Nephron (organoid): Measurements from ENCODE around the gene CSNK2B.

Source experiments
- H3K27ac Mint-ChIP-seq, 3 experiments: 2 replicates each; pipeline ENCODE4 v1.8.0; 2020; ENCODE audit warnings: mixed read lengths in 3 of 3, mild to moderate bottlenecking in 2 of 3, moderate library complexity in 1 of 3
- H3K27me3 Mint-ChIP-seq: 2 replicates; pipeline ENCODE4 v1.8.0; 2021; ENCODE audit warnings: low read depth, mild to moderate bottlenecking, moderate library complexity, mixed read lengths
- H3K36me3 Mint-ChIP-seq: 2 replicates; pipeline ENCODE4 v1.8.0; 2020; ENCODE audit warnings: low read depth, mixed read lengths
- H3K4me1 Mint-ChIP-seq: 2 replicates; pipeline ENCODE4 v1.8.0; 2020; ENCODE audit warnings: mixed read lengths
- H3K4me3 Mint-ChIP-seq, 3 experiments: 2 replicates each; pipeline ENCODE4 v1.8.0; 2020; ENCODE audit warnings: mild to moderate bottlenecking in 3 of 3, mixed read lengths in 3 of 3, moderate library complexity in 2 of 3
- H3K9me3 Mint-ChIP-seq: 2 replicates; pipeline ENCODE4 v1.8.0; 2020; ENCODE audit warnings: mixed read lengths
- TF ChIP-seq, protein P1 (sequence below), 3 experiments: fragments of 200-600 bp; sonication (generic); IDR thresholded peaks; one replicate each; pipeline ENCODE4 v1.5.0; 2021; ENCODE audit warnings: antibody characterized with exemption in 3 of 3; ENCODE audit not compliant: unreplicated experiment in 3 of 3

CSNK2B gene

DNA sequence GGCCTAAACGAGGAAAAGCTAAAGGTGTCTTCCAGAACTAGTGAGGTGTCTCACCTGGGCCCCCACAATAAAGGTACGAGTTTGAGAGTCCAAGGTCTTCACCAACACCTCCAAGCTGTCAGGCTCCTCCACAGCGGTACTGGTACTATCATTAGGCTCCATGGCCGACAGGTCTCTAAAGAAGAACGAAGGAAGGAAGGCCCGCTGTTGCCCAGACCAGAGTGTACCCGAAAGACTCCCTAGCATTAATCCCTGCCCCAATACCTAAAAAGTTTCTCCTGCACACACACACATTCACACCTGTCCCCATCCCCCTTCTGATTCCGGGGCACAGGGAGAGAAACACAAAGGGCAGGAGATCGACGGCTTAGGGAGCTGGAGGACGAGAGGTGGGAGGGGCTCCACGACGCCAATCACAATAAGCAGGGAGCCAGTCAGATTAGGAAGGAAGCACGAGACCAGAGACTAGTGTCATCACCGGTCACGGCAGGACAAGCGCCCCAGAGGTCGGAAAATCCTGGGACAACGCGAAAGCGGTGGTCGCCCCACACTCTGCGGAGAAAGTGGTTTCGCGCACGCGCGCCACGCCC, 14.2 kb upstream of the CSNK2B start:
- Mint-ChIP-seq H3K27ac (peak overlapping the region; percentile 100), H3K36me3 (peaks cover 55% of the 10 kb centered on the region), H3K27me3 (no peaks in the 10 kb centered on the region), H3K4me3 (peak overlapping the region; percentile 91 to 93 (median 93)), H3K4me1 (peaks cover 43% of the 10 kb centered on the region), H3K9me3 (no peaks in the 10 kb centered on the region)
- TF ChIP-seq, protein P1, sequence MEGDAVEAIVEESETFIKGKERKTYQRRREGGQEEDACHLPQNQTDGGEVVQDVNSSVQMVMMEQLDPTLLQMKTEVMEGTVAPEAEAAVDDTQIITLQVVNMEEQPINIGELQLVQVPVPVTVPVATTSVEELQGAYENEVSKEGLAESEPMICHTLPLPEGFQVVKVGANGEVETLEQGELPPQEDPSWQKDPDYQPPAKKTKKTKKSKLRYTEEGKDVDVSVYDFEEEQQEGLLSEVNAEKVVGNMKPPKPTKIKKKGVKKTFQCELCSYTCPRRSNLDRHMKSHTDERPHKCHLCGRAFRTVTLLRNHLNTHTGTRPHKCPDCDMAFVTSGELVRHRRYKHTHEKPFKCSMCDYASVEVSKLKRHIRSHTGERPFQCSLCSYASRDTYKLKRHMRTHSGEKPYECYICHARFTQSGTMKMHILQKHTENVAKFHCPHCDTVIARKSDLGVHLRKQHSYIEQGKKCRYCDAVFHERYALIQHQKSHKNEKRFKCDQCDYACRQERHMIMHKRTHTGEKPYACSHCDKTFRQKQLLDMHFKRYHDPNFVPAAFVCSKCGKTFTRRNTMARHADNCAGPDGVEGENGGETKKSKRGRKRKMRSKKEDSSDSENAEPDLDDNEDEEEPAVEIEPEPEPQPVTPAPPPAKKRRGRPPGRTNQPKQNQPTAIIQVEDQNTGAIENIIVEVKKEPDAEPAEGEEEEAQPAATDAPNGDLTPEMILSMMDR (IDR thresholded peaks at IDR 0.05; ENCODE audit: unreplicated experiment in 3 of 3) = no peak

DNA sequence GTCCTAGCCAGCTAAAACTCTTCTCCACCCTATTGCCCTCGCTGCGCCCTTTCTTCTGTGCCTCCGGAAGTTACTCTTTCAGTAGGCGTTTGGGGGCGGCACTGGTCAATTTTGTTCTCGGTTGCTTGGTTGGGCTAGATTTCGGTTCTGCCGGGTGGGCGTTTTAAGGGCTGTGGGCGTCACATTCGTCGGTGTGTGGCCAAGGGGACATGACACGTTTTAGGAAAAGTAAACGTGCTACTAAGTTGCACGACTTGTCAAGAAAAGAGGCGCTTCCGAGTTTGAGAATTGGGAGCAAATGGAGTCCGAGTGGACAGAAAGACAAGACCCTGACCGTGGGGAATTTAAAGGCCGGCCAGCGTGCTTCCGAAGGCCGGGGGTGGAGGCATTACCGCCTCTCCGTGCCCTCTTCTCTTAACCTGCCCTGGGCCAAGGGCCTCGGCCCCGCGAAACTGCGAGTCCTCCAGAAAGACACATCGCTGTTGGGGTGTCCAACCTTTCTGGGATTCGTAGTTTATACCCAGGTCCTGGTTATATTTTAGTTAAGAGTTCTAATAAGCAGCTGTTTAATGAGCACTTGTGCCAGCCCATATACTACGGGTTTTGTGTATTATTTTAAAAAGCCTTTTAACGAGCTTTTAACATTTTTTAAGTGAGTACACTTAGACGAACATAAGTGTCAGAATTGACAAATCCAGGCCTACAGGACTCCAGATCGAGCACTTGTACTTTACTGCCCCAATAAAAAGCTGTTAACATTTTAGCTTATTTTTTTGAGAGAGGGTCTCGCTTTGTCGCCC, 12.8 kb upstream of the CSNK2B start:
- Mint-ChIP-seq H3K4me1 (peaks cover 50% of the 10 kb centered on the region), H3K27ac (peak overlapping the region; percentile 100), H3K9me3 (no peaks in the 10 kb centered on the region), H3K4me3 (peak overlapping the region; percentile 91 to 93 (median 93)), H3K27me3 (no peaks in the 10 kb centered on the region), H3K36me3 (peaks cover 43% of the 10 kb centered on the region)
- TF ChIP-seq, protein P1 (IDR thresholded peaks at IDR 0.05; ENCODE audit: unreplicated experiment in 3 of 3) = no peak

DNA sequence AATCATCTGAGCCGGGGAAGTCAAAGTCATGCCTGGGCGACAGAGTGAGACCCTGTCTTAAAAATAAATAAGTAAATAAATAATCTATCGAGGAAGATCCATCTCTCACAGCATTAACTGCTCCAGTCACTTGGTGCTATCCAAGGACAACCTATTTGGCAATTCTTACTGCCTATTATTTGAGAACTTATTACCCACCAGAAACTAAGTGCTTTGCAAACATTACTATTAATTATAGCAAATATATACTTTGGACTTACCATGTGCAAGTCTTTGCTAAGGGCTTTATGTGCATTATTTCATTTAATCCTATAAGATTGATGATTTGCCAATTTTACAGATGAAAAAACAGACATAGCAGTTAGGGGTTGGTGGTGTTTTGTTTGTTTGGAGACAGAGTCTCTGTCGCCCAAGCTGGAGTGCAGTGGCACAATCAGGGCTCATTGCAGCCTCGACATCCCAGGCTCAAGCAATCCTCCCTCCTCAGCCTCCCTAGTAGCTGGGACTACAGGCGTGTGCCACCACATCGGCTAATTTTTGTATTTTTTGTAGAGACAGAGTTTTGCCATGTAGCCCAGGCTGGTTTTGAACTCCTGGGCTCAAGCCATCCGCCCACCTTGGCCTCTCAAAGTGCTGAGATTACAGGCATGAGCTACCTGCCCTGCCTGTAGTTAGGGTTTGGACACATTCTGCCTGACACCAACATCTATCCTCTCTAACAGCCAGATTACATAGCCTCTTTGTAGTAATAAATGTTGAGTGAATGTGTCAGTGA, 11.1 kb upstream of the CSNK2B start:
- Mint-ChIP-seq H3K4me1 (peaks cover 61% of the 10 kb centered on the region), H3K9me3 (no peaks in the 10 kb centered on the region), H3K27ac (peak overlapping the region; percentile 20 to 92 (median 75)), H3K4me3 (peak overlapping the region; percentile 64 to 76 (median 68)), H3K36me3 (peaks cover 27% of the 10 kb centered on the region), H3K27me3 (no peaks in the 10 kb centered on the region)
- TF ChIP-seq, protein P1 (IDR thresholded peaks at IDR 0.05; ENCODE audit: unreplicated experiment in 3 of 3) = no peak

DNA sequence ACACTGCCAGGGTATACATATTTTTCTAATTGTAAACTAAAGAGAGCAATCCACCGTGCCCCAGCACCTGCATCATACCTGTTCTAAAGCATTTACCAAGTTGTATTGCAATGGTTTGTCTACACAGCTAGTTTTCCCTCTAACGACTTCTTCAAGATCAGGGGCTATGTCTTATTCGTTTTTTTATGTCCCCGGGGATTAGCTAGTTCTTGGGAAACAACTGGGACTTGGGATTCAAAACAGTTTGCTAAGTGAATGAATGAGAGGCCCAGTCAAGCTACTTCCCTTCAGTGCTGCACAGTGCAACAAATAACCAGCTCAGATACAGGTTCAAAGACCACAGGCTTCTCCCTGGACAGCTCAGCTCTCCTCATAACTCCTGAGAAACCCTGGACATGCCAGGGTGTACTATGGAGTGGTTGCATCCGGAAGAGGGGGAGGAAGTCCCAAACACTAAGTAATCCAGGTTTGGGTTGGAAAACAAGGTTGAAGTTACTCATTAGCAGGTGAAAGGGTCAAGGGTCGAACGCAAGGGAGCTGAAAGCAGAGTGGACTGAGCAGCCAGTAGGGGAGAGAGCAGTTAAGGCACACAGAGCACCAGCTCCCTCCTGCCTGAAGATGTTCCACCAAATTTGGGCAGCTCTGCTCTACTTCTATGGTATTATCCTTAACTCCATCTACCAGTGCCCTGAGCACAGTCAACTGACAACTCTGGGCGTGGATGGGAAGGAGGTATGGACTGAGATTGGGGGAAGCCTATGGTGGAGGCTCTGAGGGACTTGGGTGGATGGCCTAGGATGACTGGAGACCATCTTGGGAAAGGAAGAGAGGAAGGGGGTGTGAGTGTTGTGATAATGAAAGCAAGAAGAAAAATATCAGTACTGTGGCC, 10.3 kb upstream of the CSNK2B start, which contains the start of gene APOM:
Gene APOM, plus strand, starts transcription at position 546 of the 889 bp plus-strand sequence. Its CDS starts 73 bp downstream, at position 619.
- Mint-ChIP-seq H3K4me1 (peaks cover 62% of the 10 kb centered on the region), H3K4me3 (peak within 1 kb of the TSS; percentile 64 to 76 (median 68)), H3K27ac (peak within 1 kb of the TSS; percentile 20 to 92 (median 75)), H3K27me3 (no peaks in the 10 kb centered on the region), H3K36me3 (peaks cover 22% of the 10 kb centered on the region), H3K9me3 (no peaks in the 10 kb centered on the region)
- TF ChIP-seq, protein P1 (IDR thresholded peaks at IDR 0.05; ENCODE audit: unreplicated experiment in 3 of 3) = no peak

DNA sequence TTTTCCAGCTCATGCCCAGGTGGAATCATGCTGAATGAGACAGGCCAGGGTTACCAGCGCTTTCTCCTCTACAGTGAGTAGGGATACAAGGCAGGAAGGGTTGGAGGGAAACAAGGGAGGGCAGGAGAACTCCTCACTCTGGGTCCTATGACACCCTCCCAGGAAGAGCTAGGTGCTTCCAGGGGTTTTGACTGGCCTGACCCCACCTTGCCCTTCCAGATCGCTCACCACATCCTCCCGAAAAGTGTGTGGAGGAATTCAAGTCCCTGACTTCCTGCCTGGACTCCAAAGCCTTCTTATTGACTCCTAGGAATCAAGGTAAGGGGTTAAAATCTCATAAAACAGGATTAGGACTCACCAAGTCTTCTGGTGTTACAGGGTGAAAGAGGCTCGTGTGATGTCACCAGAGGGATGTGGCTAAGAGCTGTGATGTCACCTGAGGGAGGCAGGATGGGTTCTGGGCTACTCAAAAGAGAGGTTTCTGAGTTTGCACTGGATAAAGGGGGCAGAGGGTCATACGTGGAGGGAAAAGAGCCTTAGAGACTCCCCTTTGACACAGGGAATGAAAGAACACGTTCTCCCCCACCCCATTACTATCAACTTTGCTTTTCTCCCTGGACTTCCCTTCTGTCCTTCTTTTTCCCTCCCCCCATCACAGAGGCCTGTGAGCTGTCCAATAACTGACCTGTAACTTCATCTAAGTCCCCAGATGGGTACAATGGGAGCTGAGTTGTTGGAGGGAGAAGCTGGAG, 8.3 kb upstream of the CSNK2B start:
- peaks cover 59% of the 10 kb centered on the region for H3K4me1 Mint-ChIP-seq
- TF ChIP-seq, protein P1 (IDR thresholded peaks at IDR 0.05; ENCODE audit: unreplicated experiment in 3 of 3) = no peak
- peak overlapping the region; percentile 83 to 95 (median 89) for H3K4me3 Mint-ChIP-seq
- H3K36me3 Mint-ChIP-seq = peaks cover 18% of the 10 kb centered on the region
- H3K27me3 Mint-ChIP-seq = no peaks in the 10 kb centered on the region
- peak overlapping the region; percentile 50 to 70 (median 67) for H3K27ac Mint-ChIP-seq
- no peaks in the 10 kb centered on the region for H3K9me3 Mint-ChIP-seq
